Neural crest cell (in vitro differentiated cells): ENCODE data around the gene CLPSL2. TPM values are rescaled to one million over a fixed set of nuclear protein-coding genes. Genes with fewer than 3 reads are reported as not detected.

Experiments used
- DNase-seq: peaks from one replicate; pipeline ENCODE4 v3.0.0; 2021; ENCODE audit warnings: low read depth, mixed read lengths, low spot score
- H3K27ac Mint-ChIP-seq: one replicate; pipeline ENCODE4 v1.8.0; 2021; ENCODE audit warnings: mild to moderate bottlenecking, mixed read lengths; ENCODE audit not compliant: unreplicated experiment
- H3K27me3 Mint-ChIP-seq: 2 replicates; pipeline ENCODE4 v1.8.0; 2021; ENCODE audit warnings: low read depth, mild to moderate bottlenecking, mixed read lengths
- H3K36me3 Mint-ChIP-seq: 2 replicates; pipeline ENCODE4 v1.8.0; 2021; ENCODE audit warnings: low read depth, mild to moderate bottlenecking, mixed read lengths
- H3K4me1 Mint-ChIP-seq: 2 replicates; pipeline ENCODE4 v1.8.0; 2021; ENCODE audit warnings: mixed read lengths
- H3K4me3 Mint-ChIP-seq: one replicate; pipeline ENCODE4 v1.8.0; 2021; ENCODE audit warnings: mild to moderate bottlenecking, mixed read lengths
- H3K9me3 Mint-ChIP-seq: 2 replicates; pipeline ENCODE4 v1.8.0; 2021; ENCODE audit warnings: mixed read lengths
- CTCF ChIP-seq: fragments of 200-600 bp; sonication (generic); conservative IDR thresholded peaks from 2 replicates; pipeline ENCODE4 v1.5.0; 2021; ENCODE audit warnings: antibody characterized with exemption, mild to moderate bottlenecking
- total RNA-seq: library from RNA; stranded (reverse); gene quantifications from 2 replicates; pipeline ENCODE4 v1.2.1, GENCODE V29; 2021

The CLPSL2 gene
- total RNA-seq, 1 donor from 2014 or later, result not detected

DNA sequence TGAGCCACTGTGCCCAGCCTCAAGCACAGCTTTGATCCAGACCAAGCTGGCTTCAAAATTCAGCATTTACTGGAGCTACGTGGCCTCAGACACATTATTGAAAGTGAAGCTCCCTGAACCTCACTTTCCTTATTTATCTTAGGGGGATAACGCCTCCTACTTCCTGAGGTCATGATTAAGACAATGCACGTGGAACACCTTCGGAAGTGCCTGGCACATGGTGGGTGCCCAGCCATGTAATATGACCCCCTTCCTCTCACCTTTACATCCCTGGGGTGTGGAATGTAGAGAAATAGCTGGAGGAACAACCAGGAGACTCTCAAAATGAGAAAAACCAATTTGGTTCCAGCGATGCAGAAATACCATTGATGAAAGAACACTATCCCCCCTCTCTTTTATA is 22.3 kb downstream of the CLPSL2 start:
- no peak for DNase-seq

DNA sequence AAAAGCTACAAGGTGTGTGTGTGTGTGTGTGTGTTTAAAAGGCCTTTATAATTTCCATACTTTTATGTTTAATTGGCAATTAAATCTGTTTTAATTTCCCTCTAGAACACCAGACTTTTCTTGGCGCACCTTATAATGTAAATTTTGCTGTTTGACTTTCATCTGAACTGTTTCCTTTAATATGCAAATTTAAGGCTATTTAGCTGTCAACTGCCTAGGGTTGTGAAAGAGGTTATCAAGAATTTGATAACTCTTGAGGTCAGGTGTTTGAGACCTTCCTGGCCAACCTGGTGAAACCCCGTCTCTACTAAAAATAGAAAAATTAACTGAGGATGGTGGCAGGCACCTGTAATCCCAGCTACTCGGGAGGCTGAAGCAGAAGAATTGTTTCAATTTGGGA is 24.8 kb downstream of the CLPSL2 start:
- no peak for TF ChIP-seq CTCF
- no peak overlapping the region for H3K27ac Mint-ChIP-seq
- no peaks in the 10 kb centered on the region for H3K9me3 Mint-ChIP-seq
- H3K36me3 Mint-ChIP-seq, result no peaks in the 10 kb centered on the region
- peaks cover 11% of the 10 kb centered on the region for H3K27me3 Mint-ChIP-seq
- peaks cover 3% of the 10 kb centered on the region for H3K4me1 Mint-ChIP-seq
- DNase-seq, result no peak
- no peak overlapping the region for H3K4me3 Mint-ChIP-seq

More for the DNA sequence above, 22.3 kb downstream of the CLPSL2 start:
- Mint-ChIP-seq H3K4me3 (no peak overlapping the region), H3K27me3 (peaks cover 9% of the 10 kb centered on the region), H3K27ac (no peak overlapping the region), H3K4me1 (no peaks in the 10 kb centered on the region), H3K36me3 (no peaks in the 10 kb centered on the region), H3K9me3 (no peaks in the 10 kb centered on the region)
- no peak for TF ChIP-seq CTCF

DNA sequence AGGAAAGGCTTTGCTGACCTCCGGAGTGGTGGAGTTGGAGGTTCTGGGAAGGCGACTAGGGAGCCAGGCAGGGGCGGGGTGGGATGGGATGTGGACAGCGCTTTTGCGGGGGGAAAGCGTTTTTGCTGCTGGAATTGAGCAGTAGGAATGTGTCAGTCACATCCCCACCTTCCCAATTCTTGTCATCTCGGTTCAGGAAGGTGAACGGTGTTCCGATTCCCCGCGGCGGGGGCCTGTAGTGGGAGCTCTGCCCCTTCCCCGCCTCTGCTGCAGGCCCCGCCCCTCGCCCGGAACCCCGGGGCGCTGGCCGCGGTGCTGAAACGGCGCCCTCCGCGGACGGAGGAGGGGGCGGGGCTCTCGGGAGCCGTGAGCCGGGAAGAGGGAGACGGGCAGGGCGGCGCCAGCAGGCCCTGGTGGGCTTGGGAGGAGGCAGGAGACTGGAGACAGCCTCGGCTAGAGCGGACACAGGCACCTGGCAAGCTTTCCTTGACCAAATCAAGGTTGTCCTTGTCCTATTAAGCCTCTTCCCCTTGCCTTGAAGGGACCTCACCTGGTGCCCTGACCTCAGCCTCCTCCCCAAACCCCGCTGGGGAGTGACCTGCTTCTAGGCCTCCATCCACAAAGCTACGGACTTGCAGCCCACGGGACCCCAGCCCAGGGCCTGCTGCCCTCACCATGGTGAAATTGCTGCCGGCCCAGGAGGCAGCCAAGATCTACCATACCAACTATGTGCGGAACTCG is 28.8 kb downstream of the CLPSL2 start, which contains the start of gene LHFPL5:
Gene LHFPL5, plus strand, starts transcription at position 357 of the 741 bp plus-strand sequence. Its CDS starts 319 bp downstream, at position 676.
- Mint-ChIP-seq H3K4me3 (peak within 1 kb of the TSS; percentile 25), H3K9me3 (no peaks in the 10 kb centered on the region), H3K36me3 (no peaks in the 10 kb centered on the region), H3K27me3 (peaks cover 22% of the 10 kb centered on the region), H3K4me1 (peaks cover 3% of the 10 kb centered on the region), H3K27ac (no peak within 1 kb of the TSS)
- DNase-seq, result peak; percentile 72
- no peak for TF ChIP-seq CTCF

DNA sequence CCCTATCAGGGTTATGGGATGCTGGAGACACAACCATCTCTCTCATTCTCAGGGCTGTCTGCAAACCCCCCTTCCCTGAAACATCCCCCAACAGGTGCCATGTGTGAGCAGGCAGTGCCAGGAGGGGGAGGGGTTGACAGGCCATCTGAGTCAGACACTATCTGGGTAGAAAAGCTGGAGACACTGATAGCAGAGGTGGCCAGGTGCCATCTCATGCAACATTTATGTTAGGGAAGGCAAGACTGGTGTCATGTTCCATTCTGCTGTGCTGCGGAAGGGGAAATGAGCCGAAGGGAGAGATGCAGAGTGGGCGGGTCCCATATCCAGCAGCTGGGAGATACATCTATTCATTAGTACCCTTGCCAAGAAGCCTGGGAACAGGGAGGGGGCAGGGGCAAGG is 32.3 kb downstream of the CLPSL2 start:
- no peak for DNase-seq
- no peak overlapping the region for H3K4me3 Mint-ChIP-seq

GRCh38 chr6:35809809-35810208 is 33.4 kb downstream of the CLPSL2 start:
- Mint-ChIP-seq H3K27ac (no peak overlapping the region), H3K27me3 (peaks cover 16% of the 10 kb centered on the region), H3K36me3 (no peaks in the 10 kb centered on the region), H3K4me3 (no peak overlapping the region), H3K9me3 (no peaks in the 10 kb centered on the region), H3K4me1 (peaks cover 1% of the 10 kb centered on the region)
- no peak for DNase-seq
- TF ChIP-seq CTCF, result no peak

More for the DNA sequence above, 32.3 kb downstream of the CLPSL2 start:
- no peaks in the 10 kb centered on the region for H3K36me3 Mint-ChIP-seq
- H3K27me3 Mint-ChIP-seq, result peaks cover 17% of the 10 kb centered on the region
- no peaks in the 10 kb centered on the region for H3K9me3 Mint-ChIP-seq
- H3K27ac Mint-ChIP-seq, result no peak overlapping the region
- peaks cover 3% of the 10 kb centered on the region for H3K4me1 Mint-ChIP-seq
- TF ChIP-seq CTCF, result no peak
